ENCODE measurements around the gene PPP6R2. TPM values are rescaled to one million over a fixed set of nuclear protein-coding genes. Genes with fewer than 3 reads are reported as not detected.

PPP6R2 gene
- total and polyA plus RNA-seq, 2 of the 8 experiments (the other 6 are each of a cell fraction or from before 2014, with no cell fraction given), result 25.0 to 32.2 TPM

GRCh38 chr22:50400931-50401330 lies 57.8 kb downstream of the PPP6R2 start:
- Histone ChIP-seq H3K4ac (replicated peaks; ENCODE audit: insufficient read length, low read depth, low read length) (no peak overlapping the region), H4K5ac (ENCODE audit: insufficient read length, low read depth, low read length) (no peak overlapping the region), H3K36me3 (ENCODE audit: control insufficient read depth in 2 of 4, insufficient read depth in 4 of 4, low read length in 3 of 4) (peaks cover 0 to 2% (median 0%) of the 10 kb centered on the region in 4 experiments; a peak in 3 of 8 replicates), H4K8ac (ENCODE audit: extremely low read depth, insufficient read depth, low read length) (no peak overlapping the region), H3K56ac (replicated peaks; ENCODE audit: insufficient read length, low read depth, low read length) (no peak overlapping the region), H2AK5ac (ENCODE audit: low read depth, low read length) (no peak overlapping the region), H2BK5ac (ENCODE audit: low read depth, low read length) (no peak overlapping the region), H3K14ac (ENCODE audit: insufficient read length) (no peak overlapping the region), H3K9me3 (ENCODE audit: insufficient read depth in 2 of 2, low read depth in 1 of 2, low read length in 1 of 2) (no peaks in the 10 kb centered on the region), H3K4me3 (ENCODE audit: extremely low read depth in 1 of 4, insufficient read depth in 2 of 4, low read depth in 3 of 4, low read length in 4 of 4) (no peak overlapping the region), H2BK15ac (ENCODE audit: low read length) (no peak overlapping the region), H2BK120ac (replicated peaks; ENCODE audit: low read depth, low read length) (no peak overlapping the region), H4K20me1 (replicated peaks in 1 of 2; ENCODE audit: control insufficient read depth in 1 of 2, insufficient read depth in 2 of 2, low read length in 2 of 2) (peaks cover 0 to 5% of the 10 kb centered on the region in 2 experiments), H2BK20ac (ENCODE audit: low read length) (no peak overlapping the region), H3K18ac (ENCODE audit: extremely low read depth, low read length) (no peak overlapping the region), H2AFZ (ENCODE audit: low read length) (no peak overlapping the region), H3K27me3 (replicated peaks in 1 of 4; ENCODE audit: control insufficient read depth in 3 of 4, extremely low read depth in 1 of 4, insufficient read depth in 3 of 4, low read length in 3 of 4) (no peaks in the 10 kb centered on the region), H3K79me2 (ENCODE audit: control insufficient read depth in 1 of 2, insufficient read depth in 2 of 2, low read length in 2 of 2) (no peaks in the 10 kb centered on the region), H3K27ac (ENCODE audit: low read depth, low read length) (no peak overlapping the region), H3K4me1 (replicated peaks in 1 of 4; ENCODE audit: control insufficient read depth in 3 of 4, insufficient read depth in 4 of 4, low read length in 3 of 4) (peaks cover 0 to 13% (median 3%) of the 10 kb centered on the region in 4 experiments; a peak in 5 of 7 replicates), H3K23ac (ENCODE audit: insufficient read length) (no peak overlapping the region), H3K23me2 (ENCODE audit: low read depth, low read length) (no peaks in the 10 kb centered on the region), H3K4me2 (ENCODE audit: insufficient read depth in 1 of 2, low read depth in 2 of 2, low read length in 2 of 2) (no peak overlapping the region), H2BK12ac (ENCODE audit: low read depth, low read length) (no peak overlapping the region), H3K9ac (replicated peaks in 1 of 4; ENCODE audit: extremely low read depth in 1 of 4, low read depth in 3 of 4, low read length in 3 of 4) (no peak overlapping the region), H4K91ac (replicated peaks; ENCODE audit: insufficient read length, low read length) (no peak overlapping the region), H3K79me1 (ENCODE audit: low read depth, low read length) (peaks cover 2% of the 10 kb centered on the region; the same call in 1 of the 2 replicates)
- FAIRE-seq, result no peak
- ChIA-PET CTCF (ENCODE audit: partially characterized antibody) (interaction anchor here (0.6 to 2.3 kb wide), 9 partner anchors 14 to 571 kb away, joined by 3 to 10 read pairs (median 4); no protein-coding TSS in a partner anchor), POLR2A (ENCODE audit: partially characterized antibody) (no interaction called here)
- WGBS, 2 experiments (ENCODE audit: extremely low coverage in 1 of 2, insufficient coverage in 1 of 2, insufficient read length in 1 of 2, insufficient replicate concordance in 2 of 2, low coverage in 1 of 2, low lambda C conversion rate in 2 of 2, missing lambda C conversion rate in 1 of 2), result 84% methylated on average over 5 of the region's 5 CpGs; no CpG with 5 or more reads in 1 of the 2 experiments
- DNase-seq (ENCODE audit: low read depth in 1 of 2, low spot score in 2 of 2), result no peak
- no peak for TF ChIP-seq CREB1 (IDR thresholded peaks at IDR 0.05)
- TF ChIP-seq YY1 (IDR thresholded peaks at IDR 0.05; ENCODE audit: low read depth, low read length), result no peak
